SK-N-SH treated with all-trans-retinoic acid at 6 μM for 48 hours (cell line): ENCODE data around the gene PPCS.

ENCODE experiments used
- ATAC-seq: fragments of 200-7000 bp; cut with Tn5 transposase; 3 replicates; pipeline ENCODE4 v1.9.1; 2020; ENCODE audit warnings: mild to moderate bottlenecking, moderate library complexity
- ARNTL ChIP-seq: fragments of 450-650 bp; formaldehyde crosslinking; IDR thresholded peaks from 2 replicates; pipeline ENCODE4 v1.5.0; 2020; ENCODE audit warnings: low read depth, mild to moderate bottlenecking, moderate library complexity, borderline replicate concordance
- BACH2 ChIP-seq: fragments of 250-450 bp; sonication (Bioruptor Pico); IDR thresholded peaks from 2 replicates; pipeline ENCODE4 v1.9.0; 2021; ENCODE audit warnings: mild to moderate bottlenecking, borderline replicate concordance
- ESRRG ChIP-seq: fragments of 250-450 bp; sonication (Bioruptor Pico); IDR thresholded peaks from 2 replicates; pipeline ENCODE4 v1.6.1; 2021; ENCODE audit warnings: mild to moderate bottlenecking
- GLIS3 ChIP-seq: fragments of 250-450 bp; sonication (Bioruptor Pico); IDR thresholded peaks from 2 replicates; pipeline ENCODE4 v1.5.0; 2020; ENCODE audit warnings: mild to moderate bottlenecking, moderate library complexity
- ISL1 ChIP-seq: fragments of 250-450 bp; sonication (Bioruptor Pico); IDR thresholded peaks from 2 replicates; pipeline ENCODE4 v2.1.2; 2022; ENCODE audit warnings: mild to moderate bottlenecking, moderate library complexity
- OSR1 ChIP-seq: fragments of 250-450 bp; sonication (Bioruptor Pico); IDR thresholded peaks from 2 replicates; pipeline ENCODE4 v1.8.0; 2022; ENCODE audit warnings: moderate library complexity, mild to moderate bottlenecking, inconsistent platforms
- PPARA ChIP-seq: fragments of 250-450 bp; sonication (Bioruptor Pico); IDR thresholded peaks from 2 replicates; pipeline ENCODE4 v1.5.0; 2020; ENCODE audit warnings: mild to moderate bottlenecking, borderline replicate concordance
- SNAI2 ChIP-seq: fragments of 250-450 bp; sonication (Bioruptor Pico); IDR thresholded peaks from 2 replicates; pipeline ENCODE4 v1.5.0; 2020; ENCODE audit warnings: mild to moderate bottlenecking, moderate library complexity
- TCF4 ChIP-seq: fragments of 250-450 bp; sonication (Bioruptor Pico); IDR thresholded peaks from 2 replicates; pipeline ENCODE4 v1.8.0; 2021; ENCODE audit warnings: mild to moderate bottlenecking, moderate library complexity, borderline replicate concordance
- TOX ChIP-seq: fragments of 250-450 bp; sonication (Bioruptor Pico); IDR thresholded peaks from 2 replicates; pipeline ENCODE4 v1.8.0; 2021; ENCODE audit warnings: mild to moderate bottlenecking, moderate library complexity, borderline replicate concordance
- TSHZ2 ChIP-seq: fragments of 250-450 bp; sonication (Bioruptor Pico); IDR thresholded peaks from 2 replicates; pipeline ENCODE4 v1.5.0; 2020; ENCODE audit warnings: mild to moderate bottlenecking, moderate library complexity
- ZFP3 ChIP-seq: fragments of 250-450 bp; sonication (Bioruptor Pico); IDR thresholded peaks from 2 replicates; pipeline ENCODE4 v1.5.0; 2020; ENCODE audit warnings: mild to moderate bottlenecking, moderate library complexity
- ZFP30 ChIP-seq: fragments of 450-650 bp; formaldehyde crosslinking; IDR thresholded peaks from 2 replicates; pipeline ENCODE4 v1.5.0; 2022; ENCODE audit warnings: mild to moderate bottlenecking, moderate library complexity
- ZNF70 ChIP-seq: fragments of 450-650 bp; formaldehyde crosslinking; IDR thresholded peaks from 2 replicates; pipeline ENCODE4 v1.5.0; 2020; ENCODE audit warnings: mild to moderate bottlenecking, moderate library complexity
- ZNF8 ChIP-seq: fragments of 450-650 bp; formaldehyde crosslinking; IDR thresholded peaks from 2 replicates; pipeline ENCODE4 v1.5.0; 2020; ENCODE audit warnings: mild to moderate bottlenecking, moderate library complexity
- TF ChIP-seq, protein P1 (sequence below): fragments of 250-450 bp; sonication (Bioruptor Pico); IDR thresholded peaks from 2 replicates; pipeline ENCODE4 v1.8.0; 2020; ENCODE audit warnings: mild to moderate bottlenecking, moderate library complexity, borderline replicate concordance
- TF ChIP-seq, protein P2 (sequence below): fragments of 250-450 bp; sonication (Bioruptor Pico); IDR thresholded peaks from 2 replicates; pipeline ENCODE4 v1.5.1; 2021; ENCODE audit warnings: mild to moderate bottlenecking, moderate library complexity
- TF ChIP-seq, protein P3 (sequence below): fragments of 250-450 bp; sonication (Bioruptor Pico); IDR thresholded peaks from 2 replicates; pipeline ENCODE4 v1.8.0; 2021; ENCODE audit warnings: low read depth, mild to moderate bottlenecking, moderate library complexity, borderline replicate concordance

Gene PPCS

DNA sequence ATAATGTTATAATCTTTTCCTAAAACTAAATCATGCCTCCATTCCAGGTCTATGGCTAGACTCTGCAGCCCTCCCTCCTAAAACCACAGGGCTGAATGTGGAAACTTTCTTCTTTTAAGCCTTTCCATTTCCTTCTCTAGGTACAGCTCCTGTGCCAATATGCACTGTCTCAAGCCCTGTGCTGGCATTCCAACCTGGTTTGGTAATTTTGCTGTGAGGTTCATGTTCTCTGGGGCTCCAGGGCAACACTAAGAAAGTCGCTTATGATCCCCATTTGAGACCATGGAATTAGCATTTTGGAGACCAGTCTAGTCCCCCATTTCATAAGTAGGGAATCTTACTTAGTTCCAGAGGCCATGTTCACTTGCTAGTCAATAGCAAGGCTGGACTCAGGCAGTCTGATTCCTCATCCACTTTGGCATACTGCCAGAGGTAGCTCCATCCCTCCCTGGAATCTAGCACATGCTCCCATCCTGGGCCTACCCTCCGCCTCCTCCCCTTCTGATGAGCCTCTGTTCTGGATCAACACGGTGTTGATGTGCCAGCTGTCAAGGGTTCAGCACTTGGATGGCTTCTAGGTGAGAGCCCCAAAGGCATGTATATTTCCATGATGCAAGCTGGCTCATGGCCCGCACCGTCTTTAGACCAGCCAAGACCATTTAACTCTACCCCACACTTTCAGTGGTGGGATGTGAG is 37.1 kb upstream of the PPCS start (continued):
- TF ChIP-seq, protein P1, sequence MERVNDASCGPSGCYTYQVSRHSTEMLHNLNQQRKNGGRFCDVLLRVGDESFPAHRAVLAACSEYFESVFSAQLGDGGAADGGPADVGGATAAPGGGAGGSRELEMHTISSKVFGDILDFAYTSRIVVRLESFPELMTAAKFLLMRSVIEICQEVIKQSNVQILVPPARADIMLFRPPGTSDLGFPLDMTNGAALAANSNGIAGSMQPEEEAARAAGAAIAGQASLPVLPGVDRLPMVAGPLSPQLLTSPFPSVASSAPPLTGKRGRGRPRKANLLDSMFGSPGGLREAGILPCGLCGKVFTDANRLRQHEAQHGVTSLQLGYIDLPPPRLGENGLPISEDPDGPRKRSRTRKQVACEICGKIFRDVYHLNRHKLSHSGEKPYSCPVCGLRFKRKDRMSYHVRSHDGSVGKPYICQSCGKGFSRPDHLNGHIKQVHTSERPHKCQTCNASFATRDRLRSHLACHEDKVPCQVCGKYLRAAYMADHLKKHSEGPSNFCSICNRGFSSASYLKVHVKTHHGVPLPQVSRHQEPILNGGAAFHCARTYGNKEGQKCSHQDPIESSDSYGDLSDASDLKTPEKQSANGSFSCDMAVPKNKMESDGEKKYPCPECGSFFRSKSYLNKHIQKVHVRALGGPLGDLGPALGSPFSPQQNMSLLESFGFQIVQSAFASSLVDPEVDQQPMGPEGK = no peak

DNA sequence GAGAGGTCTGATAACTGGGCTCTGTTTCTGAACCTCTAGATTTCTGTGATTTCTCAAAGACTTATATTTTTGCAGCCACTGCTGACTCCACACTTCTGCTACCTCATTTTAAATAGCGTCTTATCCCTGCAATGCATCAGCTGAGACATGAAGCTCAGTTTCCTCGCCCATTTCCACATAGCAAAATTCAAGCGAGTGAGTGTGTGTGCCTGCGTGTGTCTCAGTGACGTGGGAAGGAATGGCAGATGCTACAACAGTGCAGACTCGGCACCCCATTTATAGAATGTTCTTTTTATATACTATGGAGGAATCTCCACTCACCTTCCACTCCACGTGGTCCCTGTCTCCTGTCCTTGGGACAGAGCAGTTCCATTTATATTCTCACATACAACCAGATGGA is 36.2 kb upstream of the PPCS start:
- ATAC-seq = no peak
- TF ChIP-seq ZNF70 (CRISPR knock-in tag) (no peak), ZNF8 (CRISPR knock-in tag) (no peak), SNAI2 (CRISPR knock-in tag) (no peak), ESRRG (CRISPR knock-in tag) (no peak), ZFP30 (CRISPR knock-in tag) (no peak), TSHZ2 (CRISPR knock-in tag) (no peak), ISL1 (CRISPR knock-in tag) (no peak), PPARA (no peak), BACH2 (no peak), ZFP3 (no peak), GLIS3 (CRISPR knock-in tag) (no peak), TOX (no peak), OSR1 (CRISPR knock-in tag) (no peak)

DNA sequence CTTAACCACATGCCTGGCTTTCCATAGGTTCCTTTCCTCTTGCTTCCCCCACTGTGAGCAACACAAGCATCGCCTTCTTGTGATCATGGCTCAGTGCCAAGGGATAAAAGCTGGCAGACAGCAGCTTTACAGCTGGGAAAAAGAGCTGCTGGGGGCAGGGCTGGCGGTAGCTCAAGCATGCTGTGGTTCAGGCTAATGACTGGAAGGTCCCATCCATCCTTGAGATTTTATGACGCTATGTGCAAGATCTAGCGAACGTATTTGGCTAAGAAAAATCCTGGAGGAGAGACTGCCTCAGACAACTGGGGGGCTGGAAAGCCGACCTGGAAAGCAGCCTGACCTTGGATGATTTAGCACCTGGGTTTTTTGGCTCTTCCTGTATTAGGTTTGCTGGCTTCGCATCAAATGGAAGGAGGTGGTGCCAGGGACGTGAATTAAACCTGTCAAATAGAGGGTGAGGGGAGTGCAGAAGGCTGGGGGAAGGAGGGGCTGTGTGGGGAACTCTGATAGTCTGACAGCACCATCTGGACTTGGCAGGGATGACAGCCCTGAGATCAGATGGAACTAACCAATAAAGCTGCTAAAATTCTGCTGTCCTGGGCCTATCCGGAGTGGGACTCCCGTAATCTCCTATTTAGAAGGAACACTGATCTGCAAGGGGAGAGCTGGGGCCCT is 35.3 kb upstream of the PPCS start:
- peak; percentile 51; the same call in 1 of the 2 replicates for TF ChIP-seq TCF4 (CRISPR knock-in tag)
- no peak for TF ChIP-seq TOX
- peak; percentile 72 for ATAC-seq

DNA sequence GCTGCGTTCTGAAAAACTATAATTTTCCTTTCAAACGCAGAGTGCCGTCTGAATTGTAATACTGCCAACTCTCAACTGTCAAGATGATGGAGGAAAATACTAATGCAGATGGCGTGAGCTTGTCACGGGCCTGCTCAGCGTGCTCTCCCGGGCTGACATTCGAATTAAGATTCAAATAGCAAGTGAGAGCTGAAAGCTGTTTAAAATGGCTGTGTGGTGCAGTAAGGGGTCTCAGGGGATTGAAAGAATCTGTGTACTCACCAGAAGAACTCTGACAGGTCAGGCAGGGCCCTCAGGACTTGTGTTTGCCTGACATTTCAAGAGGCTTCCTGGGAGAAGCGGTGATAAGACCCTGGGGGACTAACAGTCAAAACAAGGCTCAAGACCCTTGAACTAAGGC is 33.6 kb upstream of the PPCS start:
- no peak for ATAC-seq
- TF ChIP-seq ISL1 (CRISPR knock-in tag) (no peak), ARNTL (CRISPR knock-in tag) (no peak)
- TF ChIP-seq, protein P2, sequence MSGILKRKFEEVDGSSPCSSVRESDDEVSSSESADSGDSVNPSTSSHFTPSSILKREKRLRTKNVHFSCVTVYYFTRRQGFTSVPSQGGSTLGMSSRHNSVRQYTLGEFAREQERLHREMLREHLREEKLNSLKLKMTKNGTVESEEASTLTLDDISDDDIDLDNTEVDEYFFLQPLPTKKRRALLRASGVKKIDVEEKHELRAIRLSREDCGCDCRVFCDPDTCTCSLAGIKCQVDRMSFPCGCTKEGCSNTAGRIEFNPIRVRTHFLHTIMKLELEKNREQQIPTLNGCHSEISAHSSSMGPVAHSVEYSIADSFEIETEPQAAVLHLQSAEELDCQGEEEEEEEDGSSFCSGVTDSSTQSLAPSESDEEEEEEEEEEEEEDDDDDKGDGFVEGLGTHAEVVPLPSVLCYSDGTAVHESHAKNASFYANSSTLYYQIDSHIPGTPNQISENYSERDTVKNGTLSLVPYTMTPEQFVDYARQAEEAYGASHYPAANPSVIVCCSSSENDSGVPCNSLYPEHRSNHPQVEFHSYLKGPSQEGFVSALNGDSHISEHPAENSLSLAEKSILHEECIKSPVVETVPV (CRISPR knock-in tag) = no peak

DNA sequence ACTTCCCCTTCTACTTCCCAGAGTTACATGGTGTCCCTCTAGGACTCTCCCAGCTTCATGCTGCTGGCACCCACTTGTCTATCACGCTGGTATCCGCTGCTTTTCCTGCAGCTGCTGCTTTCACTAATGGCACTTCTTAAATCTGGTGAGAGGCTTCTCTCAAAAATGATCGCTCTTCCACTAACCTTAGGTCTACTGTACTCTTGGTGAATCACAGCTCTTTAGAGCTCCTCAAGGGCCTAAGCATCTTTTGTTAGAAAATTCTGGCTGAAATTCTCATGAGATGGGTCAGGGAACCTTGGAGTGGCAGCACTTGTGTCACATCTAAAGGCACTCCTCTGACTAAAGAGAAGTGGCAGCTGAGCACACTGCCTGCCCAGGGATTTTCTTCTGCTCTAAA is 32.7 kb upstream of the PPCS start:
- TF ChIP-seq ZNF8 (CRISPR knock-in tag) = no peak
- TF ChIP-seq, protein P3, sequence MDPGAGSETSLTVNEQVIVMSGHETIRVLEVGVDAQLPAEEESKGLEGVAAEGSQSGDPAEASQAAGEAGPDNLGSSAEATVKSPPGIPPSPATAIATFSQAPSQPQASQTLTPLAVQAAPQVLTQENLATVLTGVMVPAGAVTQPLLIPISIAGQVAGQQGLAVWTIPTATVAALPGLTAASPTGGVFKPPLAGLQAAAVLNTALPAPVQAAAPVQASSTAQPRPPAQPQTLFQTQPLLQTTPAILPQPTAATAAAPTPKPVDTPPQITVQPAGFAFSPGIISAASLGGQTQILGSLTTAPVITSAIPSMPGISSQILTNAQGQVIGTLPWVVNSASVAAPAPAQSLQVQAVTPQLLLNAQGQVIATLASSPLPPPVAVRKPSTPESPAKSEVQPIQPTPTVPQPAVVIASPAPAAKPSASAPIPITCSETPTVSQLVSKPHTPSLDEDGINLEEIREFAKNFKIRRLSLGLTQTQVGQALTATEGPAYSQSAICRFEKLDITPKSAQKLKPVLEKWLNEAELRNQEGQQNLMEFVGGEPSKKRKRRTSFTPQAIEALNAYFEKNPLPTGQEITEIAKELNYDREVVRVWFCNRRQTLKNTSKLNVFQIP (CRISPR knock-in tag) = no peak
- no peak for TF ChIP-seq BACH2
- no peak for TF ChIP-seq GLIS3 (CRISPR knock-in tag)
- TF ChIP-seq, all 23 proteins: peak for 0
- ATAC-seq = no peak
